Fibroblast of lung (primary cell): Measurements from ENCODE around the gene PYROXD2. TPM values are rescaled to one million over a fixed set of nuclear protein-coding genes. Genes with fewer than 3 reads are reported as not detected.

Experiments used
- DNase-seq, 2 donors: peaks; one replicate each; pipeline versions ENCODE4 v3.0.0 to v3.0.0-alpha.2; 2010; ENCODE audit warnings: low read depth in 2 of 2
- H2AFZ ChIP-seq: 2 replicates; pipeline ENCODE4 v1.5.1; 2012; ENCODE audit warnings: low read length, control low read depth, inconsistent platforms
- H3K27ac ChIP-seq: 2 replicates; pipeline ENCODE4 v1.5.1; 2011; ENCODE audit warnings: low read length, control low read depth; ENCODE audit not compliant: insufficient read depth
- H3K27me3 ChIP-seq: 2 replicates; pipeline ENCODE4 v1.5.1; 2011; ENCODE audit warnings: mild to moderate bottlenecking, low read length; ENCODE audit not compliant: control insufficient read depth, insufficient read depth
- H3K36me3 ChIP-seq: 2 replicates; pipeline ENCODE4 v1.5.1; 2011; ENCODE audit warnings: low read length; ENCODE audit not compliant: control insufficient read depth, insufficient read depth
- H3K4me1 ChIP-seq: 2 replicates; pipeline ENCODE4 v1.5.1; 2011; ENCODE audit warnings: low read length; ENCODE audit not compliant: control insufficient read depth, insufficient read depth; ENCODE audit errors: extremely low read depth
- H3K4me2 ChIP-seq: 2 replicates; pipeline ENCODE4 v1.5.1; 2011; ENCODE audit warnings: low read length, control low read depth; ENCODE audit not compliant: insufficient read depth; ENCODE audit errors: extremely low read depth
- H3K4me3 ChIP-seq, 4 experiments: fragments of 200-600 bp in 1 of 4; sonication (generic) in 1 of 4; replicated peaks in 1 of 4; 2 replicates each; pipeline ENCODE4 v1.5.1; 2011 to 2016; ENCODE audit warnings: low read length in 4 of 4, low read depth in 3 of 4, mild to moderate bottlenecking in 3 of 4, control low read depth in 2 of 4, inconsistent platforms in 1 of 4, mixed read lengths in 1 of 4; ENCODE audit not compliant: insufficient read depth in 1 of 4; ENCODE audit errors: control extremely low read depth in 1 of 4
- H3K79me2 ChIP-seq: 2 replicates; pipeline ENCODE4 v1.5.1; 2012; ENCODE audit warnings: mild to moderate bottlenecking, low read length, inconsistent platforms; ENCODE audit not compliant: control insufficient read depth, insufficient read depth
- H3K9ac ChIP-seq: 2 replicates; pipeline ENCODE4 v1.5.1; 2011; ENCODE audit warnings: mild to moderate bottlenecking, low read length, control low read depth; ENCODE audit not compliant: insufficient read depth
- H3K9me3 ChIP-seq: 2 replicates; pipeline ENCODE4 v1.5.1; 2012; ENCODE audit warnings: low read depth, low read length; ENCODE audit not compliant: control insufficient read depth, insufficient read depth
- H4K20me1 ChIP-seq: 2 replicates; pipeline ENCODE4 v1.5.1; 2011; ENCODE audit warnings: low read length; ENCODE audit not compliant: control insufficient read depth, insufficient read depth; ENCODE audit errors: extremely low read depth
- CTCF ChIP-seq, 2 donors: IDR thresholded peaks in 1 of 2; conservative IDR thresholded peaks in 1 of 2; 1 replicate in 1 of 2; 2 replicates in 1 of 2; pipeline ENCODE4 v1.5.1; 2011 to 2012; ENCODE audit warnings: low read length in 2 of 2, control low read depth in 1 of 2, inconsistent platforms in 1 of 2, low read depth in 1 of 2, mild to moderate bottlenecking in 1 of 2
- EZH2 ChIP-seq: IDR thresholded peaks from 2 replicates; pipeline ENCODE4 v1.5.1; 2012; ENCODE audit warnings: low read length, control low read depth, mild to moderate bottlenecking; ENCODE audit errors: missing control alignments
- polyA plus RNA-seq, 2 donors: library from polyadenylated mRNA; depleted of rRNA in 1 of 2; stranded (reverse) in 1 of 2; unstranded in 1 of 2; fragments of >200 nt; gene quantifications; 2 replicates each; pipeline ENCODE4 v1.2.1, GENCODE V29; 2011 to 2012; ENCODE audit warnings: missing spikeins in 1 of 2
- total RNA-seq: library from RNA; depleted of rRNA; stranded (reverse); fragments of >200 nt; gene quantifications from 2 replicates; pipeline ENCODE4 v1.2.1, GENCODE V29; 2014

PYROXD2 gene
- total and polyA plus RNA-seq, 2 donors (not counting 1 experiment from before 2014, with no cell fraction given), result 8.7 to 16.0 TPM

- Histone ChIP-seq H3K27me3 (no peaks in the 10 kb centered on the region), H3K9me3 (no peaks in the 10 kb centered on the region), H3K79me2 (no peaks in the 10 kb centered on the region), H2AFZ (no peak overlapping the region), H4K20me1 (no peaks in the 10 kb centered on the region), H3K4me1 (peaks cover 13% of the 10 kb centered on the region), H3K4me2 (no peak overlapping the region), H3K27ac (no peak overlapping the region), H3K36me3 (no peaks in the 10 kb centered on the region), H3K9ac (no peak overlapping the region), H3K4me3 (no peak overlapping the region)
- DNase-seq, result no peak
- TF ChIP-seq EZH2, result no peak
- no peak for TF ChIP-seq CTCF (conservative IDR thresholded peaks at IDR 0.05 in 1 of 2, IDR thresholded peaks at IDR 0.05 in 1 of 2; ENCODE audit: low read depth in 1 of 2, low read length in 2 of 2)
Measured at GRCh38 chr10:98463016-98463415, 48.0 kb upstream of the PYROXD2 start.

GRCh38 chr10:98461500-98461842 is 46.5 kb upstream of the PYROXD2 start:
- H3K4me3 ChIP-seq, result no peak overlapping the region
- no peaks in the 10 kb centered on the region for H3K9me3 ChIP-seq
- no peaks in the 10 kb centered on the region for H3K79me2 ChIP-seq
- H3K9ac ChIP-seq, result no peak overlapping the region
- H4K20me1 ChIP-seq, result no peaks in the 10 kb centered on the region
- H3K4me1 ChIP-seq, result peaks cover 11% of the 10 kb centered on the region
- peak overlapping the region; percentile 70 for H3K4me2 ChIP-seq
- H3K27me3 ChIP-seq, result no peaks in the 10 kb centered on the region
- H2AFZ ChIP-seq, result no peak overlapping the region
- TF ChIP-seq CTCF (conservative IDR thresholded peaks at IDR 0.05 in 1 of 2, IDR thresholded peaks at IDR 0.05 in 1 of 2; ENCODE audit: low read depth in 1 of 2, low read length in 2 of 2), result no peak
- TF ChIP-seq EZH2, result no peak
- no peak for DNase-seq
- H3K27ac ChIP-seq, result peak overlapping the region; percentile 73
- no peaks in the 10 kb centered on the region for H3K36me3 ChIP-seq

- Histone ChIP-seq H3K4me1 (peaks cover 11% of the 10 kb centered on the region), H3K36me3 (no peaks in the 10 kb centered on the region), H3K9me3 (no peaks in the 10 kb centered on the region), H3K27me3 (no peaks in the 10 kb centered on the region), H3K79me2 (no peaks in the 10 kb centered on the region), H3K4me2 (peak overlapping the region; percentile 70), H2AFZ (no peak overlapping the region), H3K27ac (peak overlapping the region; percentile 73), H3K4me3 (no peak overlapping the region), H3K9ac (no peak overlapping the region), H4K20me1 (no peaks in the 10 kb centered on the region)
- TF ChIP-seq CTCF (conservative IDR thresholded peaks at IDR 0.05 in 1 of 2, IDR thresholded peaks at IDR 0.05 in 1 of 2; ENCODE audit: low read depth in 1 of 2, low read length in 2 of 2), result no peak
- no peak for TF ChIP-seq EZH2
- peak; percentile 93 to 95 for DNase-seq
Measured at GRCh38 chr10:98460837-98461499, 46.0 kb upstream of the PYROXD2 start.
